ENCODE results near the gene ZNF691. TPM values are rescaled to one million over a fixed set of nuclear protein-coding genes. Genes with fewer than 3 reads are reported as not detected.

Gene ZNF691
- total RNA-seq, 1 donor from 2014 or later: 18.8 TPM

DNA sequence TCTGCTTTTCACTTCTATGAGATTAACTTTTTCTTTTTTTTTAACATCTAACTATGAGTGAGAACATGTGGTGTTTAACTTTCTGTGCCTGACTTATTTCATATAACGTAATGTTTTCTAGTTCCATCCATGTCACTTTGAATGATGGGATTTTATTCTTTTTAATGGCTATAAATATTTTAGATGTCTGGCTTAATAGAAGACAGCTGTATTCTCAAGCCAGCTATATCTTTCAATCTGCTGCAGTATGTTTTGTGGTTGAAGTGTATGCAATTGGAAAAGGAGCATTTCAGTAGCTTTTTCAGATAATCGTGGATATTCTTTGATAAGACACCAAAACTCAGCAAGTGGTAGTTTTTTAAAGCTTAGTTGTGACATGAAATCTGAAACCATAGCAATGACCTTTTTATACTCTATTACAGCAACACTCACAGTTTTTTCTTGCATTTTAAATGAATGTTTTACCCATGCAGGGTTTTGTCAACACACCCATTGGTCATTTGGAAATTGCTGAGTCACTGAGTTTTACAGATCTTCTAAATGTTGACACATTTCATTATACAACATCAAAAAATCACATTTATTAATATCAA lies 23.5 kb upstream of the ZNF691 start:
- peaks cover 21% of the 10 kb centered on the region for H3K4me1 Mint-ChIP-seq (ENCODE audit: low read depth)
- H3K27ac Mint-ChIP-seq: peak overlapping the region; percentile 74
- H3K4me3 Mint-ChIP-seq (ENCODE audit: low read depth): no peak overlapping the region

DNA sequence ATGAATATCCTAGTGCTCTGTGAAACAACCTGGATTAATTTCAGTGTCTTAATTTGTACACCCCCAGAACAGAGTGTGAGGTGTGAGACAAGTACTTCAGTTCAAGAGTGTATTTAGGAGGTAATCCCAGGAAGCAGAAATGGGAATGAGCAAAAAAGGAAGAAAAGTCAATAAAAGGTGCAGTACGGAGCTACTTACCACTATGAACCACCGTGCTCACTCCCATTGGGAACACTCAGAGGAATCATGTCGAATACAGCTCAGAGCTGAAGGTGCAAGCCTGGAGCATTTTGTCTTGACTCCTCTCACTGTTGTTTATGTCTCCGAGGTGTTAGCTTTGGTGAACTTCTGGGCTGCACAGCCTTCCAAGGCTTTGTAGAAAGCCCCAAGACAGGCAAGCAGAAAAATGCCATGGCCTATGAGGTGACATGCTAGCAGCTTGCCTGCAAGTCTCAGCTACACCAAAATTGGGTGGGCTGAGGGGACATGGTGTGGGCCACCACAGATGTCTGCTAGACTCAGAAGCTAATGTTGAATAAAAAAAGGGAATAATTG lies 21.9 kb upstream of the ZNF691 start:
- Mint-ChIP-seq H3K4me3 (ENCODE audit: low read depth) (no peak overlapping the region), H3K27me3 (no peaks in the 10 kb centered on the region), H3K27ac (no peak overlapping the region), H3K36me3 (ENCODE audit: insufficient read depth) (no peaks in the 10 kb centered on the region), H3K9me3 (ENCODE audit: low read depth) (no peaks in the 10 kb centered on the region), H3K4me1 (ENCODE audit: low read depth) (peaks cover 21% of the 10 kb centered on the region)
- no peak for DNase-seq (ENCODE audit: low spot score, unreplicated experiment)
- TF ChIP-seq, protein P1, sequence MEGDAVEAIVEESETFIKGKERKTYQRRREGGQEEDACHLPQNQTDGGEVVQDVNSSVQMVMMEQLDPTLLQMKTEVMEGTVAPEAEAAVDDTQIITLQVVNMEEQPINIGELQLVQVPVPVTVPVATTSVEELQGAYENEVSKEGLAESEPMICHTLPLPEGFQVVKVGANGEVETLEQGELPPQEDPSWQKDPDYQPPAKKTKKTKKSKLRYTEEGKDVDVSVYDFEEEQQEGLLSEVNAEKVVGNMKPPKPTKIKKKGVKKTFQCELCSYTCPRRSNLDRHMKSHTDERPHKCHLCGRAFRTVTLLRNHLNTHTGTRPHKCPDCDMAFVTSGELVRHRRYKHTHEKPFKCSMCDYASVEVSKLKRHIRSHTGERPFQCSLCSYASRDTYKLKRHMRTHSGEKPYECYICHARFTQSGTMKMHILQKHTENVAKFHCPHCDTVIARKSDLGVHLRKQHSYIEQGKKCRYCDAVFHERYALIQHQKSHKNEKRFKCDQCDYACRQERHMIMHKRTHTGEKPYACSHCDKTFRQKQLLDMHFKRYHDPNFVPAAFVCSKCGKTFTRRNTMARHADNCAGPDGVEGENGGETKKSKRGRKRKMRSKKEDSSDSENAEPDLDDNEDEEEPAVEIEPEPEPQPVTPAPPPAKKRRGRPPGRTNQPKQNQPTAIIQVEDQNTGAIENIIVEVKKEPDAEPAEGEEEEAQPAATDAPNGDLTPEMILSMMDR (IDR thresholded peaks at IDR 0.05; ENCODE audit: unreplicated experiment): no peak

More for the DNA sequence above, 23.5 kb upstream of the ZNF691 start:
- Mint-ChIP-seq H3K36me3 (ENCODE audit: insufficient read depth) (no peaks in the 10 kb centered on the region), H3K27me3 (no peaks in the 10 kb centered on the region), H3K9me3 (ENCODE audit: low read depth) (no peaks in the 10 kb centered on the region)
- no peak for DNase-seq (ENCODE audit: low spot score, unreplicated experiment)
- TF ChIP-seq, protein P1 (IDR thresholded peaks at IDR 0.05; ENCODE audit: unreplicated experiment): no peak

DNA sequence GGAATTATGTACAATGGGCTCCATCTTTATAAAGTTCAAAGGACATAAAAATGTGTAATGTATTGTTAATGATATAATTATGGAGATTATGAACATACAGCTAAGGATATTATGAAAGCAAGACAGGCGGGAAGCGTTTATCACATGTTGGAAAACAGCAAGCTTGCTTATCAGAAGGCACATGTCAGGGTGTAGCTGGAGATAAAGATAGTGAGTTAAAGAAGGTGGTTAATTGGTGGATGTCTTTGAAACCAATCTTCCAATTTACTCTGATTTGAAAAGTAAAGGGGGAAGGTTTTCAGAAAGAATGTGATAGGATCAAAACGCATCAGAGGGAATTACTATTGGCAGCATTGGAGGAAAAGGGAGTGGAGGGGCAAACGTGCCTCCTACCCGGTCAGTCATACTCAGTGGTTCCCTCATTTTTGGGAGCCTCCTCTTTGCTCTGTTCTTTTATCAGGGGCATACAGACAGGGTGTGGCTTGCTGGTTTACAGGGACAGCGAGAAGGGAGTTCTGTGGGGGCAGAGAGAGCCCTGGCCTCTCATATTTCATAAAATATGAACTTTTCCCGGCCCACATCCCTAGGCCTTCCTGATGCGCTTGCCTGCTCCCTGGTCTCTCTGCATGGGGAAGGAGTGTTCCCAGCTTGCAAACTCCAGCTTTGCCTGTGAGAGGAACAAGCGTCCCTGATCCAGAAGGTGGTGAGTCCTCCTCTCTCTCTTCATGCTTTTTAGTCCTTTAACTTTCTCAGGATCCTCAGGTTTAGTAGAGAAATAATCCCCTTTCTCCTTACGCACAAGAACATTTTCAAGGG lies 21.2 kb upstream of the ZNF691 start:
- Mint-ChIP-seq H3K36me3 (ENCODE audit: insufficient read depth) (peaks cover 1% of the 10 kb centered on the region), H3K4me1 (ENCODE audit: low read depth) (peaks cover 21% of the 10 kb centered on the region), H3K4me3 (ENCODE audit: low read depth) (no peak overlapping the region), H3K9me3 (ENCODE audit: low read depth) (no peaks in the 10 kb centered on the region), H3K27ac (peak overlapping the region; percentile 23), H3K27me3 (no peaks in the 10 kb centered on the region)
- DNase-seq (ENCODE audit: low spot score, unreplicated experiment): no peak
- TF ChIP-seq, protein P1 (IDR thresholded peaks at IDR 0.05; ENCODE audit: unreplicated experiment): no peak

DNA sequence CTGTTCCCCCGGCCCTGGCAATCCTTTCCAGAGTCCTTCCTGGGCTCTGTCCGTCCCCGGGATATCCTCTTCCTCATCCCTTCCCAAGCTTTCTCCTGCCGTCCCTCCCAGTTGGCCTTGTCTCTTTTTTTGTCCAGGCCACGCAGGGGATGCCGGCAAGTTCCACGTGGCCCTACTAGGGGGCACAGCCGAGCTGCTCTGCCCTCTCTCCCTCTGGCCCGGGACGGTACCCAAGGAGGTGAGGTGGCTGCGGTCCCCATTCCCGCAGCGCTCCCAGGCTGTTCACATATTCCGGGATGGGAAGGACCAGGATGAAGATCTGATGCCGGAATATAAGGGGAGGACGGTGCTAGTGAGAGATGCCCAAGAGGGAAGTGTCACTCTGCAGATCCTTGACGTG lies 15.8 kb upstream of the ZNF691 start:
- DNase-seq (ENCODE audit: low spot score, unreplicated experiment): no peak

DNA sequence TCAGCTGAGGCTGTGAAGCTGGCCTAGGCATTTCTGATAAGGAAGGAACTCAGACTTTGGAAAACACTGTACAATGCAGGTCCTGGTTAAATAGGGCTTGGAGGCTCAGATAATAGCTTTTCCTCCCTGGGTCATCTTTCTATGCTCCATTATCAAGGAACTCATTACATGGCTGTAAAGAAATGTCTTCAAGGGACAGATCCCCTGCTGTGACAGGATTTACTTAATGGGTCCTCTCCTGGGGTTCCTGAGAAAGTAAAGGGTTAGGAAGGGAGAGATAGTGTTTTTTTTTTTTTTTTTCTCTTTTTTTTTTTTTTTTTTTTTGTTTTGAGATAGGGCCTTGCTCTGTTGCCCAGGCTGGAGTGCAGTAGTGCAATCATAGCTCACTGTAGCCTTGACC lies 15.1 kb upstream of the ZNF691 start:
- no peak for DNase-seq (ENCODE audit: low spot score, unreplicated experiment)
- TF ChIP-seq, protein P1 (IDR thresholded peaks at IDR 0.05; ENCODE audit: unreplicated experiment): no peak
- H3K9me3 Mint-ChIP-seq (ENCODE audit: low read depth): no peaks in the 10 kb centered on the region

More for the DNA sequence above, 15.8 kb upstream of the ZNF691 start:
- no peak overlapping the region for H3K27ac Mint-ChIP-seq
- no peaks in the 10 kb centered on the region for H3K9me3 Mint-ChIP-seq (ENCODE audit: low read depth)
- H3K4me3 Mint-ChIP-seq (ENCODE audit: low read depth): no peak overlapping the region
- H3K27me3 Mint-ChIP-seq: no peaks in the 10 kb centered on the region
- H3K36me3 Mint-ChIP-seq (ENCODE audit: insufficient read depth): peaks cover 1% of the 10 kb centered on the region
- TF ChIP-seq, protein P1 (IDR thresholded peaks at IDR 0.05; ENCODE audit: unreplicated experiment): no peak
- peaks cover 4% of the 10 kb centered on the region for H3K4me1 Mint-ChIP-seq (ENCODE audit: low read depth)

More for the DNA sequence above, 15.1 kb upstream of the ZNF691 start:
- Mint-ChIP-seq H3K4me3 (ENCODE audit: low read depth) (no peak overlapping the region), H3K27ac (no peak overlapping the region), H3K4me1 (ENCODE audit: low read depth) (peaks cover 9% of the 10 kb centered on the region), H3K36me3 (ENCODE audit: insufficient read depth) (peaks cover 1% of the 10 kb centered on the region), H3K27me3 (no peaks in the 10 kb centered on the region)
